Measurements from ENCODE around the gene ACAP1. TPM values are rescaled to one million over a fixed set of nuclear protein-coding genes. Genes with fewer than 3 reads are reported as not detected.

The ACAP1 gene
- total RNA-seq, 1 donor from 2014 or later: 23.2 TPM

- Histone ChIP-seq H3K4me3 (no peak overlapping the region), H3K27ac (no peak overlapping the region), H3K36me3 (no peaks in the 10 kb centered on the region), H3K4me1 (peaks cover 20% of the 10 kb centered on the region), H3K9me3 (no peaks in the 10 kb centered on the region), H3K27me3 (peaks cover 37% of the 10 kb centered on the region)
- no peak for ATAC-seq
- intact Hi-C loops (cut with DNase I): no loop called here
- no peak for DNase-seq
- TF ChIP-seq, protein P1, sequence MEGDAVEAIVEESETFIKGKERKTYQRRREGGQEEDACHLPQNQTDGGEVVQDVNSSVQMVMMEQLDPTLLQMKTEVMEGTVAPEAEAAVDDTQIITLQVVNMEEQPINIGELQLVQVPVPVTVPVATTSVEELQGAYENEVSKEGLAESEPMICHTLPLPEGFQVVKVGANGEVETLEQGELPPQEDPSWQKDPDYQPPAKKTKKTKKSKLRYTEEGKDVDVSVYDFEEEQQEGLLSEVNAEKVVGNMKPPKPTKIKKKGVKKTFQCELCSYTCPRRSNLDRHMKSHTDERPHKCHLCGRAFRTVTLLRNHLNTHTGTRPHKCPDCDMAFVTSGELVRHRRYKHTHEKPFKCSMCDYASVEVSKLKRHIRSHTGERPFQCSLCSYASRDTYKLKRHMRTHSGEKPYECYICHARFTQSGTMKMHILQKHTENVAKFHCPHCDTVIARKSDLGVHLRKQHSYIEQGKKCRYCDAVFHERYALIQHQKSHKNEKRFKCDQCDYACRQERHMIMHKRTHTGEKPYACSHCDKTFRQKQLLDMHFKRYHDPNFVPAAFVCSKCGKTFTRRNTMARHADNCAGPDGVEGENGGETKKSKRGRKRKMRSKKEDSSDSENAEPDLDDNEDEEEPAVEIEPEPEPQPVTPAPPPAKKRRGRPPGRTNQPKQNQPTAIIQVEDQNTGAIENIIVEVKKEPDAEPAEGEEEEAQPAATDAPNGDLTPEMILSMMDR (IDR thresholded peaks at IDR 0.05): no peak
Measured at GRCh38 chr17:7295230-7296180, 40.8 kb upstream of the ACAP1 start.

DNA sequence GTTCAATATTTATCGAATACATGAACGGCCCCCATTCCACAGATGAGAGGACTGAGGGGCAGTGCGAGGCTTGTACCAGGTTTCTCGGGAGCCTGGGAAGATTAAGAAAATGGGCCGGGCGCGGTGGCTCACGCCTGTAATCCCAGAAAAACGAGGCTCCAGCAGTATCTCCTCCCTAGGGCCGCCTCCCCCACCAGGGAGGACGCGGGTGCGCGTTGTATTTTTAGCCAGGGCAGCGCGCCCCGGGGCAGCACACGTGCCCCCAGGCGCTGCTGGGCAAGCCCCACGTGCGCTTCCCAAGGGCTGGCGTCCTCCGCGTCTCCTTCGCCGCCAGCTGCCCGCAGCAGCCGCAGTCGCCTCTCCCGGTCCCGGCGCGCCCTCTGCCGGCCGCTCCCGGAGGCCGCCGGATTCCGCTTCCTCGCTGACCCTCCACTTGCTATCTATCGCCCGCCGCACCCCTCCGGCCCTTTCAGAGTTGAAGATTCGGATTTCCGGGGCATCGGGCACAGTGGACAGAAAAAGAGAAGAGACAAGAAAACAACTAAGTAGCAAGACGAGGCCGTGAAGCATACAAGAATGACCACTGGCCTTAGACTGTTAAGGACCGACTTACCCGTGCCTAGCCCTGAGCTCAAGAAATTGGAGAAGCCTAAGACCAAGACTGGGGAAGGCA is 40.0 kb upstream of the ACAP1 start:
- peak; percentile 95 for ATAC-seq
- intact Hi-C loops (cut with DNase I): no loop called here
- Histone ChIP-seq H3K27me3 (peaks cover 34% of the 10 kb centered on the region), H3K9me3 (no peaks in the 10 kb centered on the region), H3K36me3 (no peaks in the 10 kb centered on the region), H3K27ac (no peak overlapping the region), H3K4me1 (peaks cover 20% of the 10 kb centered on the region), H3K4me3 (no peak overlapping the region)
- TF ChIP-seq, protein P1 (IDR thresholded peaks at IDR 0.05): peak; percentile 92
- peak; percentile 91 for DNase-seq

DNA sequence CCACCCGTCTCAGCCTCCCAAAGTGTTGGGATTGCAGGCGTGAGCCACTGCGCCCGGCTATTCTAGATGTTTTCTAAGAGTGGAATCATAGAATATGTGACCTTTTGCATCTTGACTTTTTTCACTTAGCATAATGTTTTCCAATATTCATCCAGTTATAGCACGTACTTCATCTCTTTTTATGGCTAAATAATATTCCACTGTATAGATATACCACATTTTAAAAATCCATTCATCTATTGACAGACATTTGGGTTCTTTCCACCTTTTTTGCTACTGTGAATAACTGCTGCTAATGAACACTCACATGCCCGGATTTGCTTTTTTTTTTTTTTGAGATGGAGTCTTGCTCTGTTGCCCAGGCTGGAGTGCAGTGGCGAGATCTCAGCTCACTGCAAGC is 32.1 kb upstream of the ACAP1 start:
- H3K9me3 ChIP-seq: no peaks in the 10 kb centered on the region
- H3K4me1 ChIP-seq: peaks cover 9% of the 10 kb centered on the region
- intact Hi-C loops (cut with DNase I): no loop called here
- DNase-seq: no peak
- H3K27ac ChIP-seq: no peak overlapping the region
- TF ChIP-seq, protein P1 (IDR thresholded peaks at IDR 0.05): no peak
- peaks cover under 1% of the 10 kb centered on the region for H3K36me3 ChIP-seq
- H3K4me3 ChIP-seq: no peak overlapping the region
- no peaks in the 10 kb centered on the region for H3K27me3 ChIP-seq
- no peak for ATAC-seq

DNA sequence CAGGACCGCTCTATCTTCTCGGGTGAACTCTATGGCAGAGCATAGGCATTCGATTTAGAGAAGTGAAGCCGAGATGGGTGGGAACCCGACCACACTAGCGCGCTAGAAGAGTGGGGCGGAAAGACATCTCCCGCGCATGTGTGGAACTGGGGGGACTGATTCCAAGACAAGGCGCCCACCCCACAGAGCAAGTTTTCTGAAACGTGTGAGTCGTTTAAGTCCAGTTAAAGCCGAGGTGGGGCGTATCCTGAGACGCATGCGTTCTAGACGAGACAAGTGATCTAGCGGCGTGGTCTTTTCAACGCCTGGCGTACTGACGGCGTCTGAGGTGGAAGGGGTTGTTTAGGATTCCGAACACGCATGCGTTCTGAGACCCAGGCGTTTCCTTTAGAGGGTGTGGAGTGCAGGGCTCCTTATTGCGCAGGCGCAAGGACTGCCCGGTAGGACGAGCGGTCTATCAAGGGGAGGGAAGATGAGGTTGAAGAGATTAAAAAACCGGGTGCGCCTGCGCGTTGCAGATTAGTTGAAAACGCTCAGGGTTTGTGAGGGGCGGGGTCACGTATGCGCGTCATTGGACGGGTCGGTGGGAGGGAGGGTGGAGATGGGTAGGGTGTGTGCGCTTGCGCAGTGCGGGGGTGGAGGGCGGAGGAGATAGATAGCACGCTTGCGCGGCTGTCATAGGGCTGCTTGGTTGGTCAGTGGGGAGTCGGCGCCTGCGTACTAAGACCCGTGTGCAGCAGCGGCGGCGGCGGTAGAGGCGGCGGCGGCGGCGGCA is 29.2 kb upstream of the ACAP1 start, which contains the start of gene EIF5A:
Gene EIF5A, plus strand, starts transcription at position 718 of the 775 bp plus-strand sequence. CDS start 2,008 bp downstream, outside the sequence.
- no peaks in the 10 kb centered on the region for H3K27me3 ChIP-seq
- no peaks in the 10 kb centered on the region for H3K9me3 ChIP-seq
- peak within 1 kb of the TSS; percentile 93 for H3K27ac ChIP-seq
- H3K4me1 ChIP-seq: peaks cover 22% of the 10 kb centered on the region
- ATAC-seq (peak; percentile 92), DNase-seq (peak; percentile 100)
- H3K4me3 ChIP-seq: peak within 1 kb of the TSS; percentile 92
- intact Hi-C loops (cut with DNase I): no loop called here
- TF ChIP-seq, protein P1 (IDR thresholded peaks at IDR 0.05): no peak
- H3K36me3 ChIP-seq: peaks cover 30% of the 10 kb centered on the region
